HL-60 (cell line): ENCODE measurements around the gene ACD.

ENCODE experiments used
- DNase-seq, 2 experiments: peaks; one replicate each; pipeline ENCODE4 v3.0.0-alpha.2; 2010 to 2020; ENCODE audit warnings: low read depth in 1 of 2, low spot score in 1 of 2
- H3K27ac ChIP-seq: fragments of 250-450 bp; sonication (Bioruptor Pico); replicated peaks from 2 replicates; pipeline ENCODE4 v1.5.1; 2020; ENCODE audit warnings: mild to moderate bottlenecking, moderate library complexity
- H3K27me3 ChIP-seq: fragments of 250-450 bp; sonication (Bioruptor Pico); 2 replicates; pipeline ENCODE4 v1.5.1; 2021; ENCODE audit warnings: mild to moderate bottlenecking, moderate library complexity; ENCODE audit not compliant: insufficient read depth, poor library complexity, severe bottlenecking
- H3K4me3 ChIP-seq: replicated peaks from 2 replicates; pipeline ENCODE4 v1.5.1; 2011; ENCODE audit warnings: mild to moderate bottlenecking, control low read depth, low read length; ENCODE audit not compliant: insufficient read depth
- CTCF ChIP-seq: IDR thresholded peaks from one replicate; pipeline ENCODE4 v1.5.1; 2011; ENCODE audit warnings: low read length, control low read depth, inconsistent platforms; ENCODE audit not compliant: insufficient read depth
- GABPA ChIP-seq: IDR thresholded peaks from 2 replicates; pipeline ENCODE4 v1.6.1; 2012; ENCODE audit warnings: low read depth
- POLR2AphosphoS5 ChIP-seq: IDR thresholded peaks from 2 replicates; pipeline ENCODE4 v1.6.1; 2012; ENCODE audit warnings: low read depth
- SPI1 ChIP-seq: IDR thresholded peaks from 2 replicates; pipeline ENCODE4 v1.6.1; 2012; ENCODE audit warnings: low read depth, mild to moderate bottlenecking, borderline replicate concordance
- TF ChIP-seq, protein P1 (sequence below): IDR thresholded peaks from 2 replicates; pipeline ENCODE4 v1.6.1; 2012; ENCODE audit warnings: low read depth; ENCODE audit not compliant: insufficient replicate concordance

Gene ACD

DNA sequence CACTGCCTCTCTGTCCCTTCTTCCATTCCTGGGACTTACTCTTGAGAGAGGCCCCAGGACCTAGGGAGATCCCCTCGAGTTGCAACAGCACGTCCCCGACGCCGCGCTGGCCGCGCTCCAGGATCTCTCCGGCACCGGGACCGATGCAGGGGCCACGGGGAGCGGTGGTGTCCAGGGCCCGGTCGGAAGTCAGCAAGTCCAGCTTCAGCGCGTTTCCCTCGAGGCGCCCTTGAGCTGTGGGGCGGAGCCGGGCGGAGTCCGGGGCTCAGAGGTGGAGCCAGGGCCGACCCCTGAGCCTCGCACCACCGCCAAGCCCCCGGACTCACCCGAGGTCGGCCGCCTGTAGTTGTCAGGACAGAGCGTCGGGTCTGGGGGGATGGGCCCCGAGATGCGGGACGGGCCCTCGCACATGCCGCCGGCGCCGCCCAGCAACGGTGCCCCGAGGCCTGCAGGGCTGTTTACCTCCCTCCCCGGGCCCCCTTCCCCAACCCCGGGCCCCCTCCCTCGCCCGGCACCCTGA, 6.0 kb upstream of the ACD start:
- Histone ChIP-seq H3K27me3 (no peaks in the 10 kb centered on the region), H3K4me3 (peak overlapping the region; percentile 59), H3K27ac (peak overlapping the region; percentile 97)
- DNase-seq, result no peak
- TF ChIP-seq, protein P1, sequence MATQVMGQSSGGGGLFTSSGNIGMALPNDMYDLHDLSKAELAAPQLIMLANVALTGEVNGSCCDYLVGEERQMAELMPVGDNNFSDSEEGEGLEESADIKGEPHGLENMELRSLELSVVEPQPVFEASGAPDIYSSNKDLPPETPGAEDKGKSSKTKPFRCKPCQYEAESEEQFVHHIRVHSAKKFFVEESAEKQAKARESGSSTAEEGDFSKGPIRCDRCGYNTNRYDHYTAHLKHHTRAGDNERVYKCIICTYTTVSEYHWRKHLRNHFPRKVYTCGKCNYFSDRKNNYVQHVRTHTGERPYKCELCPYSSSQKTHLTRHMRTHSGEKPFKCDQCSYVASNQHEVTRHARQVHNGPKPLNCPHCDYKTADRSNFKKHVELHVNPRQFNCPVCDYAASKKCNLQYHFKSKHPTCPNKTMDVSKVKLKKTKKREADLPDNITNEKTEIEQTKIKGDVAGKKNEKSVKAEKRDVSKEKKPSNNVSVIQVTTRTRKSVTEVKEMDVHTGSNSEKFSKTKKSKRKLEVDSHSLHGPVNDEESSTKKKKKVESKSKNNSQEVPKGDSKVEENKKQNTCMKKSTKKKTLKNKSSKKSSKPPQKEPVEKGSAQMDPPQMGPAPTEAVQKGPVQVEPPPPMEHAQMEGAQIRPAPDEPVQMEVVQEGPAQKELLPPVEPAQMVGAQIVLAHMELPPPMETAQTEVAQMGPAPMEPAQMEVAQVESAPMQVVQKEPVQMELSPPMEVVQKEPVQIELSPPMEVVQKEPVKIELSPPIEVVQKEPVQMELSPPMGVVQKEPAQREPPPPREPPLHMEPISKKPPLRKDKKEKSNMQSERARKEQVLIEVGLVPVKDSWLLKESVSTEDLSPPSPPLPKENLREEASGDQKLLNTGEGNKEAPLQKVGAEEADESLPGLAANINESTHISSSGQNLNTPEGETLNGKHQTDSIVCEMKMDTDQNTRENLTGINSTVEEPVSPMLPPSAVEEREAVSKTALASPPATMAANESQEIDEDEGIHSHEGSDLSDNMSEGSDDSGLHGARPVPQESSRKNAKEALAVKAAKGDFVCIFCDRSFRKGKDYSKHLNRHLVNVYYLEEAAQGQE, result no peak
- TF ChIP-seq GABPA (no peak), SPI1 (no peak), CTCF (no peak), POLR2AphosphoS5 (no peak)

GRCh38 chr16:67665598-67665997, 5.5 kb upstream of the ACD start:
- no peak for TF ChIP-seq CTCF
- TF ChIP-seq, protein P1, result no peak
- TF ChIP-seq SPI1, result no peak
- no peak for TF ChIP-seq GABPA
- no peak for TF ChIP-seq POLR2AphosphoS5
- no peak for DNase-seq
- no peak overlapping the region for H3K27ac ChIP-seq
- no peaks in the 10 kb centered on the region for H3K27me3 ChIP-seq
- H3K4me3 ChIP-seq, result peak overlapping the region; percentile 59; the same call in 1 of the 2 replicates

DNA sequence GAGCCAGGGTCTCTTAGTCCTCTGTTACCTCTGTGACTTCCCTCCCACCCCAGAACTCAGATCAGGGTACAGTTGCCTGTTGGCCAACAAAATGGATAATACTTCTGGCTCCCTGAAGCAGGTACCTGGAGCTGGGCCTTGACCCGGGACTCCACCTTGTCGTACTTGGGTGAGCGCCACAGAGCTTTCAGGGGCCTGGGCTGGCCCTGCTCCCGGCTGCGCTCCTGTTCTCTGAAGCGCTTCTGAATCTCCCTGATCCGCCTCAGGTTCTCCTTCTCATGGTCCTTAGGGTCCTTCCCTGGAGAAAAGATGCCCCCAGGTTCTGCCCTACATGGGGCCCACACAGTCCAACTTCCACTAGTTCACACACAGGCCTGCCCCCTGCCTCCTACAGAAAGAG, 4.8 kb upstream of the ACD start:
- TF ChIP-seq SPI1, result no peak
- no peak for TF ChIP-seq GABPA
- TF ChIP-seq, protein P1, result no peak
- Histone ChIP-seq H3K4me3 (no peak overlapping the region), H3K27me3 (no peaks in the 10 kb centered on the region), H3K27ac (no peak overlapping the region)
- DNase-seq, result no peak

DNA sequence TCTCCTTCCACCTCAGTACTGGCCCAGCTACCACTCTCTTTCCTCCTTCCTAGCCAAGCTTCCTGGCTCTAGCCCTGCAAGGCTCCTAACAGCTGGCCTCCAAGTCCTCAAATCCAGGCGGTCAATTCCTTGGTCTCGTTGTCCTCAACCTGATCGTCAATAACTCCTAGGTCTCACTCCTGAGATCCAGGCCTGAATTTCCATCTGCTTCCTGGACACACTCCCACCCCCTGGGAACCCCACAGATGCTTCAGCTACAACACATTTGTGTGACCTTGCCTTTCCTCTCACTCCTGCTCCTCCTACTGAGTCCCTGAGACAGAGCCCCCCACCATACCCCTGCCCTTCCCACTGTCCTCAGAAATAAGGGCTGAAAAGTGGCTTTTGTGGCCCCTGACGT, 4.2 kb upstream of the ACD start:
- H3K4me3 ChIP-seq, result no peak overlapping the region
- H3K27me3 ChIP-seq, result no peaks in the 10 kb centered on the region
- no peak for DNase-seq
- no peak overlapping the region for H3K27ac ChIP-seq
- TF ChIP-seq SPI1 (no peak), CTCF (no peak), GABPA (no peak), POLR2AphosphoS5 (no peak)
- TF ChIP-seq, protein P1, result no peak
